HepG2 (cell line): ENCODE measurements around the gene FGF14.

Source experiments
- CBX2 ChIP-seq, 2 experiments: fragments of 200-600 bp in 1 of 2; sonication (generic); formaldehyde crosslinking in 1 of 2; IDR thresholded peaks; 2 replicates each; pipeline versions ENCODE4 v1.7.0 to v1.8.1; 2018 to 2022; ENCODE audit warnings: low read depth in 2 of 2, low read length in 1 of 2, mild to moderate bottlenecking in 1 of 2, missing genetic modification reagents in 1 of 2
- DNMT3B ChIP-seq: conservative IDR thresholded peaks from 2 replicates; pipeline ENCODE4 v1.6.1; 2016; ENCODE audit warnings: missing biosample characterization, control low read depth
- FOXC1 ChIP-seq: sonication (generic); formaldehyde crosslinking; IDR thresholded peaks from 2 replicates; pipeline ENCODE4 v1.8.0; 2022; ENCODE audit warnings: mild to moderate bottlenecking, missing genetic modification reagents, borderline replicate concordance
- GABPB1 ChIP-seq: IDR thresholded peaks from 2 replicates; pipeline ENCODE4 v1.6.1; 2016; ENCODE audit warnings: mild to moderate bottlenecking, missing genetic modification reagents, moderate library complexity, missing compliant biosample characterization
- HDAC2 ChIP-seq: sonication (generic); formaldehyde crosslinking; IDR thresholded peaks from 2 replicates; pipeline ENCODE4 v1.4.0; 2020; ENCODE audit warnings: missing genetic modification reagents
- MEIS2 ChIP-seq: sonication (generic); formaldehyde crosslinking; IDR thresholded peaks from 2 replicates; pipeline ENCODE4 v1.9.0; 2021; ENCODE audit warnings: mild to moderate bottlenecking, missing genetic modification reagents
- PBX3 ChIP-seq: sonication (generic); formaldehyde crosslinking; IDR thresholded peaks from 2 replicates; pipeline ENCODE4 v1.8.1; 2023; ENCODE audit warnings: missing genetic modification reagents, inconsistent platforms, borderline replicate concordance
- POLR2AphosphoS2 ChIP-seq: IDR thresholded peaks from 2 replicates; pipeline ENCODE4 v1.6.1; 2011; ENCODE audit warnings: low read depth, low read length, improper control_type of control experiment
- SMARCC2 ChIP-seq: fragments of 450-650 bp; IDR thresholded peaks from 2 replicates; pipeline ENCODE4 v1.6.1; 2017; ENCODE audit warnings: antibody characterized with exemption, mild to moderate bottlenecking
- YEATS2 ChIP-seq: sonication (generic); formaldehyde crosslinking; IDR thresholded peaks from 2 replicates; pipeline ENCODE4 v1.4.0; 2020; ENCODE audit warnings: missing genetic modification reagents, borderline replicate concordance
- ZFP37 ChIP-seq: sonication (generic); formaldehyde crosslinking; IDR thresholded peaks from 2 replicates; pipeline ENCODE4 v1.4.0; 2020; ENCODE audit warnings: missing genetic modification reagents, borderline replicate concordance
- ZNF530 ChIP-seq: sonication (generic); formaldehyde crosslinking; IDR thresholded peaks from 2 replicates; pipeline ENCODE4 v1.5.0; 2020; ENCODE audit warnings: low read depth, mild to moderate bottlenecking, missing genetic modification reagents
- ZNF746 ChIP-seq: sonication (generic); formaldehyde crosslinking; IDR thresholded peaks from 2 replicates; pipeline ENCODE4 v1.8.0; 2022; ENCODE audit warnings: mild to moderate bottlenecking, missing genetic modification reagents
- TF ChIP-seq, protein P1 (sequence below), 2 experiments: sonication (generic) in 1 of 2; formaldehyde crosslinking in 1 of 2; IDR thresholded peaks; 2 replicates each; pipeline versions ENCODE4 v1.4.0 to v1.6.1; 2018 to 2020; ENCODE audit warnings: missing genetic modification reagents in 2 of 2, borderline replicate concordance in 1 of 2, low read depth in 1 of 2, mild to moderate bottlenecking in 1 of 2, missing biosample characterization in 1 of 2

GRCh38 chr13:102045731-102046130 is 356.1 kb downstream of the FGF14 start:
- no peak for TF ChIP-seq ZFP37 (CRISPR knock-in tag)
- TF ChIP-seq CBX2 (IDR thresholded peaks at IDR 0.05; ENCODE audit: low read depth, low read length), result no peak
- TF ChIP-seq CBX2 (CRISPR knock-in tag; IDR thresholded peaks at IDR 0.05; ENCODE audit: low read depth), result no peak
- TF ChIP-seq ZNF530 (CRISPR knock-in tag), result no peak
- TF ChIP-seq ZNF746, result no peak
- TF ChIP-seq, protein P1, sequence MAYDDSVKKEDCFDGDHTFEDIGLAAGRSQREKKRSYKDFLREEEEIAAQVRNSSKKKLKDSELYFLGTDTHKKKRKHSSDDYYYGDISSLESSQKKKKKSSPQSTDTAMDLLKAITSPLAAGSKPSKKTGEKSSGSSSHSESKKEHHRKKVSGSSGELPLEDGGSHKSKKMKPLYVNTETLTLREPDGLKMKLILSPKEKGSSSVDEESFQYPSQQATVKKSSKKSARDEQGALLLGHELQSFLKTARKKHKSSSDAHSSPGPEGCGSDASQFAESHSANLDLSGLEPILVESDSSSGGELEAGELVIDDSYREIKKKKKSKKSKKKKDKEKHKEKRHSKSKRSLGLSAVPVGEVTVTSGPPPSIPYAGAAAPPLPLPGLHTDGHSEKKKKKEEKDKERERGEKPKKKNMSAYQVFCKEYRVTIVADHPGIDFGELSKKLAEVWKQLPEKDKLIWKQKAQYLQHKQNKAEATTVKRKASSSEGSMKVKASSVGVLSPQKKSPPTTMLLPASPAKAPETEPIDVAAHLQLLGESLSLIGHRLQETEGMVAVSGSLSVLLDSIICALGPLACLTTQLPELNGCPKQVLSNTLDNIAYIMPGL (CRISPR knock-in tag; IDR thresholded peaks at IDR 0.05; ENCODE audit: borderline replicate concordance in 1 of 2, low read depth in 1 of 2), result no peak
- TF ChIP-seq PBX3 (CRISPR knock-in tag), result no peak
- no peak for TF ChIP-seq YEATS2
- no peak for TF ChIP-seq POLR2AphosphoS2
- TF ChIP-seq MEIS2 (CRISPR knock-in tag), result no peak
- no peak for TF ChIP-seq SMARCC2
- no peak for TF ChIP-seq GABPB1 (CRISPR knock-in tag)
- no peak for TF ChIP-seq HDAC2 (CRISPR knock-in tag)
- no peak for TF ChIP-seq FOXC1 (CRISPR knock-in tag)
- no peak for TF ChIP-seq DNMT3B (CRISPR knock-in tag)
